Measurements from ENCODE around the gene BCL11B.

DNA sequence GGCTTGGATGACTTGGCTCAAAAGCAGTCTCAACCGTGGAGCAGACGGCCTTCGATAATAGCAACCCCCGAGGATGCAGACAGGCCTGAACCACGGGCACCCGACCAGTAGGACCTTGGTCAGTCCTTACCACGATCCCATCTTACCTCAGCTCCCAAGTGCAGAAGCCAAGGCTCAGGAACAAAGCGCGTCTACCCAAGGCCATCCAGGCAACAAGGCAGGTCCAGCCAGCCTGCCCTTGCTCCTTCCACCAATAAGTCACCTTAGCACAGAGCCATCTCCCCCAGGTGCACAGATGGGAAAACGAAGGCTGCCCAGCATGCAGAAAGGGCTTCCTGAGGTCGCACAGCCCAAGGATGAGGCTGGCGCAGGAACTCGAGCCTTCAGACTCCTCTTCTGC lies 77.3 kb downstream of the BCL11B start:
- TF ChIP-seq YY1 (IDR thresholded peaks at IDR 0.05; ENCODE audit: low read depth) (no peak), EGR1 (IDR thresholded peaks at IDR 0.05) (no peak), RAD21 (IDR thresholded peaks at IDR 0.05; ENCODE audit: low read depth) (no peak), EP300 (IDR thresholded peaks at IDR 0.05; ENCODE audit: borderline replicate concordance) (no peak), TCF12 (IDR thresholded peaks at IDR 0.05; ENCODE audit: low read depth) (no peak), REST (IDR thresholded peaks at IDR 0.05; ENCODE audit: low read depth) (no peak), CEBPB (IDR thresholded peaks at IDR 0.05) (no peak), FOXM1 (IDR thresholded peaks at IDR 0.05; ENCODE audit: borderline replicate concordance, low read depth) (no peak)

All from Ishikawa (cell line).